Measurements from ENCODE around the gene MRPL46. TPM values are rescaled to one million over a fixed set of nuclear protein-coding genes. Genes with fewer than 3 reads are reported as not detected.

The MRPL46 gene
- polyA plus RNA-seq, 1 donor from 2014 or later = 41.0 TPM

GRCh38 chr15:88504445-88504844 is 37.3 kb upstream of the MRPL46 start:
- TF ChIP-seq EP300 (conservative IDR thresholded peaks at IDR 0.05; ENCODE audit: poor library complexity, severe bottlenecking) = no peak
- no peak for TF ChIP-seq POLR2AphosphoS5 (IDR thresholded peaks at IDR 0.05)
- TF ChIP-seq TAF1 (IDR thresholded peaks at IDR 0.05; ENCODE audit: low read depth) = no peak
- TF ChIP-seq REST (IDR thresholded peaks at IDR 0.05; ENCODE audit: borderline replicate concordance) = no peak
- no peak overlapping the region for H3K4me2 ChIP-seq (ENCODE audit: low read length)
- H3K4me3 ChIP-seq (ENCODE audit: low read length) = no peak overlapping the region
- no peak overlapping the region for H3K27ac ChIP-seq (ENCODE audit: low read length)
- H3F3A ChIP-seq (ENCODE audit: insufficient read depth, low read length, poor library complexity, severe bottlenecking) = no peaks in the 10 kb centered on the region
- H3K79me2 ChIP-seq (replicated peaks; ENCODE audit: insufficient read depth, low read length) = no peaks in the 10 kb centered on the region
- H3K27me3 ChIP-seq (ENCODE audit: insufficient read depth, low read depth, low read length) = no peaks in the 10 kb centered on the region
- no peaks in the 10 kb centered on the region for H3K9me3 ChIP-seq (ENCODE audit: low read length)
- H4K20me1 ChIP-seq (ENCODE audit: insufficient read depth) = no peaks in the 10 kb centered on the region
- no peaks in the 10 kb centered on the region for H3K36me3 ChIP-seq (ENCODE audit: insufficient read depth, low read length)
- no peak overlapping the region for H3K9ac ChIP-seq (ENCODE audit: low read length)
- no peaks in the 10 kb centered on the region for H3K9me2 ChIP-seq (ENCODE audit: insufficient read depth, low read length)
- no peak overlapping the region for H2AFZ ChIP-seq (ENCODE audit: low read depth, low read length)

- no peaks in the 10 kb centered on the region for H3K36me3 ChIP-seq (ENCODE audit: insufficient read depth, low read length)
- H3K9ac ChIP-seq (ENCODE audit: low read length) = no peak overlapping the region
- no peaks in the 10 kb centered on the region for H3K79me2 ChIP-seq (replicated peaks; ENCODE audit: insufficient read depth, low read length)
- no peaks in the 10 kb centered on the region for H3K27me3 ChIP-seq (ENCODE audit: insufficient read depth, low read depth, low read length)
- no peak overlapping the region for H3K4me3 ChIP-seq (ENCODE audit: low read length)
- no peaks in the 10 kb centered on the region for H3K9me3 ChIP-seq (ENCODE audit: low read length)
- H3F3A ChIP-seq (ENCODE audit: insufficient read depth, low read length, poor library complexity, severe bottlenecking) = no peaks in the 10 kb centered on the region
- H3K4me2 ChIP-seq (ENCODE audit: low read length) = no peak overlapping the region
- TF ChIP-seq RAD21 (conservative IDR thresholded peaks at IDR 0.05) (no peak), POLR2AphosphoS5 (IDR thresholded peaks at IDR 0.05) (no peak), EP300 (conservative IDR thresholded peaks at IDR 0.05; ENCODE audit: poor library complexity, severe bottlenecking) (no peak), TAF1 (IDR thresholded peaks at IDR 0.05; ENCODE audit: low read depth) (no peak), MXI1 (conservative IDR thresholded peaks at IDR 0.05; ENCODE audit: poor library complexity, severe bottlenecking) (no peak), EZH2 (IDR thresholded peaks at IDR 0.05; ENCODE audit: borderline replicate concordance, insufficient read depth, low read length, poor library complexity, severe bottlenecking) (no peak), REST (IDR thresholded peaks at IDR 0.05; ENCODE audit: borderline replicate concordance) (no peak), CTCF (IDR thresholded peaks at IDR 0.05; ENCODE audit: poor library complexity, severe bottlenecking) (no peak), SMC3 (conservative IDR thresholded peaks at IDR 0.05; ENCODE audit: poor library complexity) (no peak)
- H3K27ac ChIP-seq (ENCODE audit: low read length) = no peak overlapping the region
- no peaks in the 10 kb centered on the region for H4K20me1 ChIP-seq (ENCODE audit: insufficient read depth)
- H2AFZ ChIP-seq (ENCODE audit: low read depth, low read length) = no peak overlapping the region
- H3K9me2 ChIP-seq (ENCODE audit: insufficient read depth, low read length) = no peaks in the 10 kb centered on the region
These were observed 31.8 kb upstream of the MRPL46 start for GRCh38 chr15:88498996-88499395.
